Large intestine (tissue), 3 donors: ENCODE measurements around the gene ATAD2B. TPM values are rescaled to one million over a fixed set of nuclear protein-coding genes. Genes with fewer than 3 reads are reported as not detected.

ENCODE experiments used
- DNase-seq, 2 donors: peaks; one replicate each; pipeline versions ENCODE4 v3.0.0 to v3.0.0-alpha.2; 2013
- H3K27ac ChIP-seq: one replicate; pipeline ENCODE4 v1.5.1; 2013; ENCODE audit warnings: low read length
- H3K27me3 ChIP-seq: 2 replicates; pipeline ENCODE4 v1.6.1; 2013; ENCODE audit warnings: low read length; ENCODE audit not compliant: control insufficient read depth, insufficient read depth
- H3K36me3 ChIP-seq: 2 replicates; pipeline ENCODE4 v1.6.1; 2013; ENCODE audit warnings: low read length; ENCODE audit not compliant: control insufficient read depth, insufficient read depth
- H3K4me1 ChIP-seq: one replicate; pipeline ENCODE4 v1.6.1; 2013; ENCODE audit warnings: low read length; ENCODE audit not compliant: control insufficient read depth, insufficient read depth
- H3K4me3 ChIP-seq: one replicate; pipeline ENCODE4 v1.5.1; 2013; ENCODE audit warnings: low read length
- H3K9me3 ChIP-seq: one replicate; pipeline ENCODE4 v1.6.1; 2013; ENCODE audit warnings: mild to moderate bottlenecking, low read depth, low read length, moderate library complexity; ENCODE audit not compliant: control insufficient read depth
- WGBS: methylation state at CpG from one replicate; pipeline ENCODE4 v1.1.5; 2013; ENCODE audit warnings: low lambda C conversion rate; ENCODE audit not compliant: insufficient coverage; 5-methylcytosine and 5-hydroxymethylcytosine counted together
- polyA plus RNA-seq: library from polyadenylated mRNA; unstranded; fragments of 120-200 nt; gene quantifications from one replicate; pipeline ENCODE4 v1.2.1, GENCODE V29; 2013

ATAD2B gene
- polyA plus RNA-seq, 1 donor: 13.5 TPM

GRCh38 chr2:23823863-23824262 is 103.1 kb downstream of the ATAD2B start:
- WGBS: 100% methylated on average over 1 of the region's 4 CpGs
- peaks cover 18% of the 10 kb centered on the region for H3K36me3 ChIP-seq
- no peak overlapping the region for H3K27ac ChIP-seq
- no peaks in the 10 kb centered on the region for H3K9me3 ChIP-seq
- no peaks in the 10 kb centered on the region for H3K27me3 ChIP-seq
- no peaks in the 10 kb centered on the region for H3K4me1 ChIP-seq
- no peak for DNase-seq
- no peak overlapping the region for H3K4me3 ChIP-seq

DNA sequence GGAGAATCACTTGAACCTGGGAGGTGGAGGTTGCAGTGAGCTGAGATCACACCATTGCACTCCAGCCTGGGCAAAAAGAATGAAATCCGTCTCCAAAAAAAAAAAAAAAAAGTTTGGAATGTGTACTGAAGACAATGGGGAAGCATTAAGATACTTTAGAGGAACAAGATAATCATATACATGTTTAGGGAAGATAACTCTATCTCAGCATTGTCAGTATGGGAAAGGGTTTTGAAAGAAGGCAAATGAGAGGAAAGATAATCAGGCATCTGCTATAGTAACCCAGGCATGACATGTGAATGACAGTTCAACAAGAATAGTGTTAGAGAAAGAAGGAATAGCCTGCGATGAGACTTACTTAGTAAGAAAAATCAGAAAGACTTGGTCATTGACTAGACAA is 112.0 kb downstream of the ATAD2B start:
- Histone ChIP-seq H3K36me3 (peaks cover 5% of the 10 kb centered on the region), H3K9me3 (no peaks in the 10 kb centered on the region)
- DNase-seq: no peak

DNA sequence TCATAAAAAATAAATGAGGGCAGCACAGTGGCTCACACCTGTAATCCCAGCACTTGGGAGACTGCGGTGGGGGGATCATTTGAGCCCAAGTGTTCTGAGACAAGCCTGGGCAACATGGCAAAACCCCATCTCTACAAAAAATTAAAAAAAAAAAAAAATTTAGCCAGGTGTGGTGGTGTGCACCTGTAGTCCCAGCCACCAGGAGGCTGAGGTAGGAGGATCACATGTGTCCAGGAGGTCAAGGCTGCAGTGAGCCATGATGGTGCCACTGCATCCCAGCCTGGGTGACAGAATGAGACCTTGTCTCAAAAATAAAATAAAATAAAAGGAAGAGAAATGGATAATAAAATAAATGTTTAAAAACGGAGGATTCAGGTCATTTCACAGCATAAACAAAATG is 113.5 kb downstream of the ATAD2B start:
- no peak overlapping the region for H3K4me3 ChIP-seq
- no peak for DNase-seq
- H3K27me3 ChIP-seq: no peaks in the 10 kb centered on the region
- H3K27ac ChIP-seq: no peak overlapping the region
- H3K4me1 ChIP-seq: no peaks in the 10 kb centered on the region
- H3K9me3 ChIP-seq: no peaks in the 10 kb centered on the region
- 100% methylated on average over 1 of the region's 2 CpGs for WGBS
- H3K36me3 ChIP-seq: peaks cover 10% of the 10 kb centered on the region

More for the DNA sequence above, 112.0 kb downstream of the ATAD2B start:
- Histone ChIP-seq H3K27ac (no peak overlapping the region), H3K4me3 (no peak overlapping the region), H3K4me1 (no peaks in the 10 kb centered on the region), H3K27me3 (no peaks in the 10 kb centered on the region)
- 90% methylated on average over 2 of the region's 2 CpGs for WGBS

- no peaks in the 10 kb centered on the region for H3K9me3 ChIP-seq
- H3K27me3 ChIP-seq: no peaks in the 10 kb centered on the region
- H3K36me3 ChIP-seq: peaks cover 17% of the 10 kb centered on the region
- H3K27ac ChIP-seq: no peak overlapping the region
- no peak for DNase-seq
- H3K4me1 ChIP-seq: no peaks in the 10 kb centered on the region
- WGBS: 89% methylated on average over 1 of the region's 1 CpG
- H3K4me3 ChIP-seq: no peak overlapping the region
Measured at GRCh38 chr2:23809150-23809549, 117.8 kb downstream of the ATAD2B start.

DNA sequence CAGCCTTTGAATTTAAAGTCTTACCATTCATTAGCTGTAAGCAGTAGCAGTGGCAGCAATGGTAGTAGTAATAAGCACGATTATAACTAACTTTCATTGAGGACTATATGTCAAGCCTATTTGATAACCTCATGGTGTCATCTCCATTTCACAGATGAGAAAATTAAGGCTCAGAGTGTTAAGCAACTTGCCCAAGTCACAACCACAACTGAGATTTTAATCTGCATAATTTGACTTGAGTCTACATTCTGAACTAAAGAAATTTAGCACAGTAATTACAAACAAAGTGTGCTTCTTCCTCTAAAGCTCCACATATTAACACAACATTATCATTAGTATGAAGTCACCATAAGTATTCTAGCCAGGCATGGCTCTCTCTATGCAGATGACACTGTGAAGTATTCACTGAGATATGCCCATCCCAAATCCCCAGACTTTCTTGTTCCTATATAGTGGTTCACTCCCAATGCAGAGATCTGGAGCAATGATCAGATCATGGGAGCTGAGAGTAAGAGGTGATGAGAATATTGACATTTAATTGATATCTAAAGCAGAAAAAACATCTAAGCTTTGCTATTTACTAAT is 120.2 kb downstream of the ATAD2B start:
- no peaks in the 10 kb centered on the region for H3K9me3 ChIP-seq
- no peak overlapping the region for H3K27ac ChIP-seq
- H3K27me3 ChIP-seq: no peaks in the 10 kb centered on the region
- H3K36me3 ChIP-seq: peaks cover 17% of the 10 kb centered on the region
- H3K4me3 ChIP-seq: no peak overlapping the region
- no peak for DNase-seq
- WGBS: no CpG with 5 or more reads among the region's 1 CpG
- no peaks in the 10 kb centered on the region for H3K4me1 ChIP-seq

GRCh38 chr2:23806201-23806600 is 120.7 kb downstream of the ATAD2B start:
- no peaks in the 10 kb centered on the region for H3K27me3 ChIP-seq
- WGBS: 100% methylated on average over 1 of the region's 2 CpGs

DNA sequence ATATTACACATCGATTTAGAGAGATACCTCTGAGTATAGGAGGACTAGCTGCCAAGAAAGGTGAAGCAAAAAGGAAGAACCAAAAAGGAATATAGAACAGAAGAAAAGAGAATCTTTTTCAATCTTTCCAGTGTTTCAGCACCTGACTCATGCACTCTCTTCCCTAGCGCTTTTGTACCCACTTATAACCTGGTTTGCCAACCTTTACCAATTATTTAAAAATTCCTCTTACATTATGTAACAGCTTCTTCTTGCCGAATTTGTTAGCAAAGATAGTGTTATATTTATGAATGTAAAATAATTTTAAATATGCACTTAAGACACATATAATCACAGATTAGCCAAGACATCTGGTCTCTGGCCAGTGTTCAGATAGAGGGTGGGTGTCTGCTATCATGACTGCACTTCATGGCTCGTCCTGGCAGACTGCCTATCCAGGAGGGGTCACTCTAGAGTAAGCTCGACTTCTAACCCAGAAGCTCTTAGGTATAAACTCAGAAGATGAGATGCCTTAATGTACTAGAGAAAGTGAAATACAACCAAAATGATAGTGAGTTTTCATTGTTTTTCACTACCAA is 122.9 kb downstream of the ATAD2B start:
- no peaks in the 10 kb centered on the region for H3K4me1 ChIP-seq
- H3K9me3 ChIP-seq: no peaks in the 10 kb centered on the region
- no peak for DNase-seq
- H3K36me3 ChIP-seq: peaks cover 9% of the 10 kb centered on the region
- H3K27me3 ChIP-seq: no peaks in the 10 kb centered on the region
- no peak overlapping the region for H3K27ac ChIP-seq
- H3K4me3 ChIP-seq: no peak overlapping the region
- 87% methylated on average over 3 of the region's 5 CpGs for WGBS

More at GRCh38 chr2:23806201-23806600, 120.7 kb downstream of the ATAD2B start:
- no peak for DNase-seq
- H3K36me3 ChIP-seq: peaks cover 17% of the 10 kb centered on the region
- no peak overlapping the region for H3K27ac ChIP-seq
- no peak overlapping the region for H3K4me3 ChIP-seq
- no peaks in the 10 kb centered on the region for H3K9me3 ChIP-seq
- H3K4me1 ChIP-seq: no peaks in the 10 kb centered on the region

DNA sequence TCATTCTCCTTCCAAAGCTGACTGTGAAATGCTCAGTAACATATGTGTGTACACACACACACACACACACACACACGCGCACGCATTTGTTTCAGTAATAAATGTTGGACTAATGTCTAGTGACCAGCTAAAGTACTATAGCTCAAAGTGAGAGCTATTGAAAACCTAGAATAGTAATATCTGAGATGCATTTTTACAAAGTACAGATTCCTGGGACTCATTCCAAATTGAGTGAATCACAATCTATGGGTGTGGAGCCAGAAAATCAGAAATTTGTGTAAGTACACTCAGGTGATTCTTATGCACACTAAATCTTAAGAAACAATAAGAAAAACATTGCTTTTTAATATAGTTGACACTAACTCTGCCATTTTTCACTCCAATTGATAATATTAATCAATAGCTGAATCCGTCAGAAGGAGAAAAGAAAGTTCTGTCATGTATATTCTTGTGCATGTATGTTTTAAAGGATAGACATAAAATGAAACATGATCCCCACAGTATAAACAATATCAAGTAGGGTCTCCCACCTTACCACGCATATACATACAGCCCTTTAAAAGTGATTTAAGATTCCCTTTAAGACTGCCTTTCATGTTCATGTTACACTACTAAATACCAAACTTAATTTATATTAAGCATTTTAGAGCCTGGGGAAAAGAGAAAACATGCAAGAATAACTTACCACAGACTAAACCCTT is 123.5 kb downstream of the ATAD2B start:
- Histone ChIP-seq H3K4me1 (no peaks in the 10 kb centered on the region), H3K36me3 (peaks cover 9% of the 10 kb centered on the region), H3K27ac (no peak overlapping the region), H3K4me3 (no peak overlapping the region), H3K9me3 (no peaks in the 10 kb centered on the region), H3K27me3 (no peaks in the 10 kb centered on the region)
- 90% methylated on average over 2 of the region's 5 CpGs for WGBS
- DNase-seq: no peak

GRCh38 chr2:23801396-23801795 is 125.5 kb downstream of the ATAD2B start:
- no peaks in the 10 kb centered on the region for H3K4me1 ChIP-seq
- 71% methylated on average over 1 of the region's 1 CpG for WGBS
- no peak for DNase-seq

DNA sequence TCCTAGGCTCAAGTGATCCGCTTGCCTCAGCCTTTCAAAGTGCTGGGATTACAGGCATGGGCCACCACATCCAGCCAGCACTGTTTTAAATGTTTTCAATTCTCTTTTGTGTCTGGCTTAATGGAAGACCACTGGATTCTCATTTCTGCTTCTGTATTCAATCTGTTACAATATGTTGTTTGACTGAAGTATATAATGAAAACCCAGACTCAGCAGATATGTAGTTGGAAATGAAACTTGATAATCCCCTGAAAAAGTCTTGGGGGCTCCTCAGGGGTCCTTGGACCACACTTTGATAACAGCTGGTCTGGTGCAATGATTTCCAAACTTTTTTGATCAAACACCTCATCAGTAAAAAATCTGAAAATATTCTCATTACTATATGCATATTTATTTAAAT is 132.7 kb downstream of the ATAD2B start:
- H3K27me3 ChIP-seq: no peaks in the 10 kb centered on the region
- WGBS: no CpG with 5 or more reads among the region's 1 CpG
- H3K4me1 ChIP-seq: no peaks in the 10 kb centered on the region
- no peak for DNase-seq
- no peak overlapping the region for H3K27ac ChIP-seq
- no peaks in the 10 kb centered on the region for H3K9me3 ChIP-seq
- no peak overlapping the region for H3K4me3 ChIP-seq
- H3K36me3 ChIP-seq: no peaks in the 10 kb centered on the region

More at GRCh38 chr2:23801396-23801795, 125.5 kb downstream of the ATAD2B start:
- Histone ChIP-seq H3K36me3 (no peaks in the 10 kb centered on the region), H3K4me3 (no peak overlapping the region), H3K9me3 (no peaks in the 10 kb centered on the region), H3K27ac (no peak overlapping the region), H3K27me3 (no peaks in the 10 kb centered on the region)
